HG02571 (cell line): ENCODE results near the gene GJA10.
A peak's percentile ranks its signal among the peaks of the same experiment; 100 is the strongest.
"Not testable (repeated sequence)": the region's sequence is repeated elsewhere in the genome, so short reads cannot be mapped to it uniquely, and the experiment has no call there.

Experiments used
- ATAC-seq: cut with Tn5 transposase; IDR thresholded peaks from one replicate; pipeline ENCODE4 v1.9.1; 2021; ENCODE audit warnings: mild to moderate bottlenecking, moderate library complexity; ENCODE audit not compliant: unreplicated experiment

Gene GJA10

GRCh38 chr6:89894169-89894568, at the start of gene GJA10:
Gene GJA10 (plus strand): TSS chr6:89894469. CDS start chr6:89894469, 0 bp downstream.
- no peak for ATAC-seq

GRCh38 chr6:89847513-89847912, 46.8 kb upstream of the GJA10 start:
- ATAC-seq: not testable (repeated sequence)

GRCh38 chr6:89853068-89853467, 41.2 kb upstream of the GJA10 start:
- ATAC-seq: no peak

GRCh38 chr6:89858041-89858440, 36.2 kb upstream of the GJA10 start:
- ATAC-seq: no peak

- ATAC-seq: peak; percentile 46
Observed at GRCh38 chr6:89859744-89860143, 34.5 kb upstream of the GJA10 start.

- no peak for ATAC-seq
Observed at GRCh38 chr6:89862273-89862672, 32.0 kb upstream of the GJA10 start.

- no peak for ATAC-seq
Observed at GRCh38 chr6:89862698-89863097, 31.6 kb upstream of the GJA10 start.

GRCh38 chr6:89866024-89866678, 28.1 kb upstream of the GJA10 start:
- no peak for ATAC-seq

- no peak for ATAC-seq
Observed at GRCh38 chr6:89873721-89874120, 20.5 kb upstream of the GJA10 start.

GRCh38 chr6:89874438-89874837, 19.8 kb upstream of the GJA10 start:
- ATAC-seq: no peak

GRCh38 chr6:89886378-89887120, 7.7 kb upstream of the GJA10 start:
- ATAC-seq: no peak

- no peak for ATAC-seq
Observed at GRCh38 chr6:89887452-89888137, 6.7 kb upstream of the GJA10 start.

GRCh38 chr6:89888138-89888514, 6.1 kb upstream of the GJA10 start:
- no peak for ATAC-seq

GRCh38 chr6:89888871-89889270, 5.4 kb upstream of the GJA10 start:
- ATAC-seq: no peak

- not testable (repeated sequence) for ATAC-seq
Observed at GRCh38 chr6:89890845-89891528, 3.3 kb upstream of the GJA10 start.

GRCh38 chr6:89892577-89892976, 1.7 kb upstream of the GJA10 start:
- ATAC-seq: not testable (repeated sequence)

GRCh38 chr6:89895276-89895874, 1.1 kb downstream of the GJA10 start:
- no peak for ATAC-seq

- not testable (repeated sequence) for ATAC-seq
Observed at GRCh38 chr6:89910001-89910901, 16.0 kb downstream of the GJA10 start.

- ATAC-seq: no peak
Observed at GRCh38 chr6:89910902-89911240, 16.6 kb downstream of the GJA10 start.
